COLO668 (cell line): ENCODE results near the gene PSAP.
"Not testable (repeated sequence)": the region's sequence is repeated elsewhere in the genome, so short reads cannot be mapped to it uniquely, and the experiment has no call there.

Experiments used
- DNase-seq: peaks from one replicate; lab custom pipeline; 2025; ENCODE audit not compliant: unreplicated experiment; lab: John Stamatoyannopoulos, UW

Gene PSAP

GRCh38 chr10:71850743-71851464, at the start of gene PSAP:
Gene PSAP (minus strand): TSS chr10:71851251. CDS start chr10:71851221, 30 bp downstream.
- DNase-seq: peak; percentile 93

GRCh38 chr10:71900441-71901180, 49.6 kb upstream of the PSAP start:
- DNase-seq: no peak

GRCh38 chr10:71899665-71900412, 48.8 kb upstream of the PSAP start:
- no peak for DNase-seq

GRCh38 chr10:71898346-71898745, 47.3 kb upstream of the PSAP start:
- not testable (repeated sequence) for DNase-seq

GRCh38 chr10:71893920-71894319, 42.9 kb upstream of the PSAP start:
- no peak for DNase-seq

- no peak for DNase-seq
Observed at GRCh38 chr10:71893258-71893815, 42.3 kb upstream of the PSAP start.

- DNase-seq: no peak
Observed at GRCh38 chr10:71891437-71891836, 40.4 kb upstream of the PSAP start.

- DNase-seq: no peak
Observed at GRCh38 chr10:71889388-71889987, 38.4 kb upstream of the PSAP start.

- no peak for DNase-seq
Observed at GRCh38 chr10:71888623-71889387, 37.8 kb upstream of the PSAP start.

- DNase-seq: no peak
Observed at GRCh38 chr10:71888248-71888622, 37.2 kb upstream of the PSAP start.

GRCh38 chr10:71887743-71888142, 36.7 kb upstream of the PSAP start:
- no peak for DNase-seq

GRCh38 chr10:71882813-71883659, 32.0 kb upstream of the PSAP start:
- no peak for DNase-seq

GRCh38 chr10:71881647-71882355, 30.8 kb upstream of the PSAP start:
- DNase-seq: no peak

- DNase-seq: not testable (repeated sequence)
Observed at GRCh38 chr10:71881307-71881624, 30.2 kb upstream of the PSAP start.

GRCh38 chr10:71880425-71881306, 29.6 kb upstream of the PSAP start:
- DNase-seq: no peak

- no peak for DNase-seq
Observed at GRCh38 chr10:71878327-71879034, 27.4 kb upstream of the PSAP start.

- DNase-seq: no peak
Observed at GRCh38 chr10:71877821-71878220, 26.8 kb upstream of the PSAP start.
